ENCODE results near the gene DLG5. TPM values are rescaled to one million over a fixed set of nuclear protein-coding genes. Genes with fewer than 3 reads are reported as not detected.
"Not testable (repeated sequence)": the region's sequence is repeated elsewhere in the genome, so short reads cannot be mapped to it uniquely, and the experiment has no call there.

DLG5 gene
- polyA plus RNA-seq, 2 of the 4 experiments (the other 2 are of a cell fraction), result 17.0 to 30.9 TPM

DNA sequence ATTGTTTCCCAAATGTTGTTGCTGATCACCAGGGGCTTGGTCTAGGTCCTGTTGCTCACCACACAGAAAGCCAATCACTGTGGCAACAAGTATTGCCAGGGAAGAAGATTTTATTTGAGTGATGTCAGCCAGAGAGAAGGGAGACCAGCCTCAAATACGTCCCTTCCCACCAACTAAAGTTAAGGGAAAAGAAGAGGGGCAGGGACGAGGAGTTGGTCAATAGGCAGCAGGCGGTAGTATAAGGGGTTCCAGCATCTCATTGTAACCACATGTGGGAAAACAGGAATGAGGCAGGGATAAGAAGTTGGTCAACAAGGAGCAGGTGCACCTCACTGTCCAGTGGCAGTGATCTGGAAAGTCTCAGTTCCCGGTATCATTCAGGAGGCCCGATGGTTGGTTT is 150.1 kb downstream of the DLG5 start (continued):
- TF ChIP-seq E2F6 (IDR thresholded peaks at IDR 0.05; ENCODE audit: borderline replicate concordance, low read depth) (no peak), BHLHE40 (IDR thresholded peaks at IDR 0.05; ENCODE audit: low read depth, low read length) (no peak)

GRCh38 chr10:77774940-77775391 is 151.6 kb downstream of the DLG5 start:
- no peaks in the 10 kb centered on the region for H3K4me1 ChIP-seq
- ATAC-seq, result no peak; a peak in 3 of 6 replicates
- POLR2A ChIA-PET, result no interaction called here
- 50% methylated on average over 1 of the region's 1 CpG for whole genome bisulfite sequencing (ENCODE audit: missing lambda C conversion rate)
- H3K4me3 ChIP-seq, result no peak overlapping the region
- no peak for FAIRE-seq
- TF ChIP-seq FOSB (CRISPR knock-in tag; IDR thresholded peaks at IDR 0.05) (no peak), E2F6 (IDR thresholded peaks at IDR 0.05; ENCODE audit: borderline replicate concordance, low read depth) (no peak), HDAC2 (IDR thresholded peaks at IDR 0.05) (no peak), RFX5 (IDR thresholded peaks at IDR 0.05) (no peak), POLR2A (IDR thresholded peaks at IDR 0.05; ENCODE audit: low read length) (no peak)
- DNase-seq (ENCODE audit: low read depth in 1 of 2, low spot score in 1 of 2), result no peak
- CTCF ChIA-PET, result interaction anchor here (1.0 to 1.5 kb wide), 3 partner anchors 13 to 63 kb away, joined by 3 read pairs; no protein-coding TSS in a partner anchor
- H3K9me3 ChIP-seq, result peaks cover 4% of the 10 kb centered on the region; the same call in 1 of the 3 replicates
- no peak overlapping the region for H3K4me2 ChIP-seq
- no peak overlapping the region for H3K27ac ChIP-seq

GRCh38 chr10:77773631-77774426 is 152.7 kb downstream of the DLG5 start:
- ChIA-PET CTCF (interaction anchor here (1.2 to 1.5 kb wide), 2 partner anchors 12 to 62 kb away, joined by 3 read pairs; no protein-coding TSS in a partner anchor), POLR2A (no interaction called here)
- 86% methylated on average over 12 of the region's 12 CpGs for WGBS (ENCODE audit: missing lambda C conversion rate)
- H3K4me3 ChIP-seq, result no peak overlapping the region
- no peak overlapping the region for H3K27ac ChIP-seq
- TF ChIP-seq RAD21 (conservative IDR thresholded peaks at IDR 0.05 in 1 of 2, IDR thresholded peaks at IDR 0.05 in 1 of 2) (no peak), EHF (CRISPR knock-in tag; IDR thresholded peaks at IDR 0.05) (no peak), ZSCAN20 (CRISPR knock-in tag; IDR thresholded peaks at IDR 0.05) (no peak), GATA3 (IDR thresholded peaks at IDR 0.05; ENCODE audit: borderline replicate concordance) (no peak), FOXS1 (CRISPR knock-in tag; IDR thresholded peaks at IDR 0.05) (no peak), BHLHE40 (IDR thresholded peaks at IDR 0.05; ENCODE audit: low read depth, low read length) (no peak), TP53 (CRISPR knock-in tag; IDR thresholded peaks at IDR 0.05) (no peak), CBX8 (IDR thresholded peaks at IDR 0.05) (no peak), HOXB13 (CRISPR knock-in tag; IDR thresholded peaks at IDR 0.05; ENCODE audit: low read depth) (no peak), HOXB5 (CRISPR knock-in tag; IDR thresholded peaks at IDR 0.05) (no peak), MAFK (IDR thresholded peaks at IDR 0.05; ENCODE audit: partially characterized antibody) (no peak), TFCP2L1 (CRISPR knock-in tag; IDR thresholded peaks at IDR 0.05) (no peak)
- FAIRE-seq, result no peak
- peaks cover 4% of the 10 kb centered on the region; the same call in 1 of the 3 replicates for H3K9me3 ChIP-seq
- DNase-seq (ENCODE audit: low read depth in 1 of 2, low spot score in 1 of 2), result no peak
- no peak overlapping the region for H3K4me2 ChIP-seq
- ATAC-seq, result no peak
- no peaks in the 10 kb centered on the region for H3K4me1 ChIP-seq

GRCh38 chr10:77772852-77773600 is 153.5 kb downstream of the DLG5 start:
- H3K4me2 ChIP-seq; POLR2A ChIA-PET; DNase-seq (ENCODE audit: low read depth in 1 of 2, low spot score in 1 of 2); ATAC-seq; H3K4me1 ChIP-seq; FAIRE-seq; H3K27ac ChIP-seq; H3K9me3 ChIP-seq; H3K4me3 ChIP-seq: not testable (repeated sequence)
- CTCF ChIA-PET, result interaction anchor here (0.6 to 1.5 kb wide), 2 partner anchors 13 to 61 kb away, joined by 3 to 4 read pairs; no protein-coding TSS in a partner anchor
- WGBS (ENCODE audit: missing lambda C conversion rate), result 93% methylated on average over 17 of the region's 17 CpGs

Data from A549 (cell line).